ENCODE data around the gene SYNDIG1. TPM values are rescaled to one million over a fixed set of nuclear protein-coding genes. Genes with fewer than 3 reads are reported as not detected.

Gene SYNDIG1
- total RNA-seq, 1 experiment from 2014 or later = 5.4 TPM

DNA sequence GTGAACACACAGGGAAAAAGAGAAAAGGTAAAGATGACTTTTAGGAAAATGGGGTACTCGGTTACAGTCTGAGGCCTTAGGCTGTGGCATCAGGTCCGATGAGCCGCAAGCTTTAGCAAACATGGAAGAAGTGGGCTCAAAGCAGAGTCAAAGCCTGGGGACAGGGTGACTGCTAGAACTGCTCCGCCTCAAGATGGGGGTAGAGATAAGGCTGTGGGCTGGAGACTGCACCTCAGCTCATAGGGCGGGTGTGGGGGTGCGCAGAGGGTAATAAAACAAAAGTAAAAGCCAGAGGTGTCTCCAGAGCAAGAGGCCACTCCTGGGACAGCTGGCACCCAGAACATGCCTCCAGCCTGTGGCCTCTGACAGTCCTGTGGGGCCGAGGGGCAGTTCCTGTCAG lies 21.3 kb upstream of the SYNDIG1 start:
- Histone ChIP-seq H2BK20ac (ENCODE audit: low read depth, low read length, poor library complexity, severe bottlenecking) (no peak overlapping the region), H3K27me3 (ENCODE audit: insufficient read depth, low read length) (no peaks in the 10 kb centered on the region), H3K4me1 (ENCODE audit: insufficient read depth, low read length) (peaks cover 16% of the 10 kb centered on the region; the same call in 1 of the 2 replicates), H3K4ac (ENCODE audit: low read depth, low read length) (no peak overlapping the region), H3T11ph (ENCODE audit: low read length) (no peak overlapping the region), H3K56ac (ENCODE audit: insufficient read length, low read depth, low read length) (no peak overlapping the region), H3K9me3 (ENCODE audit: control insufficient read depth, low read depth, low read length) (no peaks in the 10 kb centered on the region), H4K8ac (replicated peaks; ENCODE audit: insufficient read length, low read depth, low read length) (no peak overlapping the region), H2BK120ac (ENCODE audit: low read depth, low read length, poor library complexity, severe bottlenecking) (no peak overlapping the region), H3K27ac (ENCODE audit: insufficient read length, low read depth, low read length) (no peak overlapping the region), H3K4me2 (ENCODE audit: insufficient read depth, insufficient read length, low read length) (no peak overlapping the region), H2BK12ac (ENCODE audit: insufficient read length, low read depth, low read length) (no peak overlapping the region), H3K23me2 (ENCODE audit: insufficient read length, low read depth, low read length, poor library complexity, severe bottlenecking) (peaks cover 2% of the 10 kb centered on the region), H2BK5ac (ENCODE audit: insufficient read length, low read length) (no peak overlapping the region), H3K23ac (ENCODE audit: insufficient read length, low read depth, low read length) (no peak overlapping the region), H3K14ac (ENCODE audit: insufficient read depth, low read length) (no peak overlapping the region), H3K79me1 (ENCODE audit: insufficient read depth, low read depth, low read length, poor library complexity, severe bottlenecking) (no peaks in the 10 kb centered on the region), H4K5ac (ENCODE audit: insufficient read length, low read depth, low read length) (no peak overlapping the region), H3K79me2 (ENCODE audit: insufficient read depth, low read length) (no peaks in the 10 kb centered on the region), H3K18ac (ENCODE audit: insufficient read length, low read depth, low read length) (no peak overlapping the region), H4K20me1 (ENCODE audit: control insufficient read depth, insufficient read depth, insufficient read length) (no peaks in the 10 kb centered on the region), H4K91ac (ENCODE audit: insufficient read length, low read depth, low read length) (no peak overlapping the region), H3K9ac (ENCODE audit: extremely low read depth, insufficient read length, low read length) (no peak overlapping the region), H2AFZ (ENCODE audit: low read length) (no peak overlapping the region), H2BK15ac (ENCODE audit: low read depth, low read length) (no peak overlapping the region), H2AK5ac (ENCODE audit: insufficient read length, low read length) (no peak overlapping the region)
- Mint-ChIP-seq H3K4me3 (no peak overlapping the region), H3K27ac (no peak overlapping the region), H3K9me3 (no peaks in the 10 kb centered on the region; a peak in 3 of 5 replicates), H3K27me3 (ENCODE audit: low read depth) (peaks cover 16% of the 10 kb centered on the region), H3K4me1 (peaks cover 47 to 52% of the 10 kb centered on the region in 2 experiments), H3K36me3 (ENCODE audit: insufficient read depth in 1 of 3, low read depth in 3 of 3) (no peaks in the 10 kb centered on the region)
- TF ChIP-seq, protein P1, sequence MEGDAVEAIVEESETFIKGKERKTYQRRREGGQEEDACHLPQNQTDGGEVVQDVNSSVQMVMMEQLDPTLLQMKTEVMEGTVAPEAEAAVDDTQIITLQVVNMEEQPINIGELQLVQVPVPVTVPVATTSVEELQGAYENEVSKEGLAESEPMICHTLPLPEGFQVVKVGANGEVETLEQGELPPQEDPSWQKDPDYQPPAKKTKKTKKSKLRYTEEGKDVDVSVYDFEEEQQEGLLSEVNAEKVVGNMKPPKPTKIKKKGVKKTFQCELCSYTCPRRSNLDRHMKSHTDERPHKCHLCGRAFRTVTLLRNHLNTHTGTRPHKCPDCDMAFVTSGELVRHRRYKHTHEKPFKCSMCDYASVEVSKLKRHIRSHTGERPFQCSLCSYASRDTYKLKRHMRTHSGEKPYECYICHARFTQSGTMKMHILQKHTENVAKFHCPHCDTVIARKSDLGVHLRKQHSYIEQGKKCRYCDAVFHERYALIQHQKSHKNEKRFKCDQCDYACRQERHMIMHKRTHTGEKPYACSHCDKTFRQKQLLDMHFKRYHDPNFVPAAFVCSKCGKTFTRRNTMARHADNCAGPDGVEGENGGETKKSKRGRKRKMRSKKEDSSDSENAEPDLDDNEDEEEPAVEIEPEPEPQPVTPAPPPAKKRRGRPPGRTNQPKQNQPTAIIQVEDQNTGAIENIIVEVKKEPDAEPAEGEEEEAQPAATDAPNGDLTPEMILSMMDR (conservative IDR thresholded peaks at IDR 0.05) = peak; percentile 37; the same call in 2 of the 3 replicates
- no peak for DNase-seq
- no CpG with 5 or more reads among the region's 7 CpGs for WGBS (ENCODE audit: extremely low coverage, insufficient read length, low lambda C conversion rate)
